Erythroblast (primary cell): Measurements from ENCODE around the gene RHO.

Experiments used
- GATA1 ChIP-seq: IDR thresholded peaks from 2 replicates; pipeline ENCODE4 v1.6.1; 2011; ENCODE audit warnings: low read depth, mild to moderate bottlenecking, control low read depth, low read length, moderate library complexity
- POLR2A ChIP-seq: IDR thresholded peaks from 2 replicates; pipeline ENCODE4 v1.6.1; 2011; ENCODE audit warnings: mild to moderate bottlenecking, low read length

DNA sequence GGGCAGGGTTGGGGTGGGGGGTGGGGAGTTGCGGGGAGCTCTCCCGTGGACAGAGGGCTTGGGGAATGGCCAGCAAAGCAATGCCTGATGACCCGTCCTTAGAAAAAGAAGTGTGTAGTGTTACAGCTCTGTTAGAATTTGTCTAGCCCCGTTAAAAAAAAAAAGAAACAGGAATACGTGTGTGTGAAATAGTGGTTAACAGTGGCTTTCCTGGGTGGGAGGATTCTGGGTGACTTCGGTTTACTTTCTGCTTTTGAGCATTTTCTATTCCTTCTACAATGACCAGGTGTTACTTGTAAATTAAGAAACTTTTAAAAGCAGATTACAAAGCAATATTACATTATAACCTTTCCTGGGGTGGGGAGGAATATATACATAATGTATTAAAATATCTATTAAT is 39.5 kb downstream of the RHO start:
- TF ChIP-seq POLR2A (no peak), GATA1 (no peak)
